ENCODE data around the gene SLC6A18.

GRCh38 chr5:1231354-1231905 is 6.2 kb downstream of the SLC6A18 start:
- TF ChIP-seq CTCF (conservative IDR thresholded peaks at IDR 0.05; ENCODE audit: low read depth, low read length) (no peak), ELK1 (IDR thresholded peaks at IDR 0.05; ENCODE audit: borderline replicate concordance, low read depth, low read length) (no peak)
